HepG2 (cell line): ENCODE measurements around the gene AGTPBP1. TPM values are rescaled to one million over a fixed set of nuclear protein-coding genes. Genes with fewer than 3 reads are reported as not detected.
"Not testable (repeated sequence)": the region's sequence is repeated elsewhere in the genome, so short reads cannot be mapped to it uniquely, and the experiment has no call there.

Source experiments
- ATAC-seq: fragments of 200-7000 bp; cut with Tn5 transposase; 3 replicates; pipeline ENCODE4 v1.9.1; 2020; ENCODE audit warnings: mild to moderate bottlenecking, moderate library complexity
- BruUV-seq: library from RNA; stranded (reverse); fragments of 400-500 nt; replicated peaks from 2 replicates; lab custom pipeline; 2021; lab: Mats Ljungman, UMichigan
- CTCF ChIA-PET: fragments of 300-600 bp; formaldehyde crosslinking; extraction: SDS; loops from one replicate; lab custom pipeline; 2021; ENCODE audit warnings: low total read pairs, inconsistent platforms, low intra/inter-chr PET ratio; lab: Yijun Ruan, JAX
- POLR2A ChIA-PET: fragments of 350-600 bp; sonication (Branson Sonifier 250); formaldehyde crosslinking; loops from one replicate; lab custom pipeline; 2020; ENCODE audit warnings: antibody characterized with exemption, inconsistent platforms; lab: Yijun Ruan, JAX
- DNase-seq: peaks from one replicate; pipeline ENCODE4 v3.0.0-alpha.2; 2015; ENCODE audit warnings: low spot score
- FAIRE-seq: peaks from 3 replicates; lab custom pipeline; 2011; peaks lifted over from hg19 to GRCh38; lab: Jason Lieb, UNC
- H2AFZ ChIP-seq: one replicate; pipeline ENCODE4 v1.6.1; 2011; ENCODE audit warnings: low read length, inconsistent platforms
- H3K27ac ChIP-seq: fragments of 300-600 bp; 3 replicates; pipeline ENCODE4 v1.8.0; 2011; ENCODE audit warnings: mixed run types, mild to moderate bottlenecking, mixed read lengths, low read length, inconsistent platforms; ENCODE audit not compliant: insufficient read depth; ENCODE audit errors: extremely low read length
- H3K27me3 ChIP-seq, 2 experiments: fragments of 200-600 bp in 1 of 2; 2 replicates in 1 of 2; 3 replicates in 1 of 2; pipeline versions ENCODE4 v1.6.0 to v1.8.0; 2011; ENCODE audit warnings: low read length in 2 of 2, mild to moderate bottlenecking in 2 of 2, moderate library complexity in 2 of 2, inconsistent platforms in 1 of 2; ENCODE audit not compliant: insufficient read depth in 2 of 2, control insufficient read depth in 1 of 2
- H3K36me3 ChIP-seq, 2 experiments: fragments of 200-600 bp in 1 of 2; replicated peaks in 1 of 2; 2 replicates in 1 of 2; 3 replicates in 1 of 2; pipeline versions ENCODE4 v1.5.1 to v1.8.0; 2011; ENCODE audit warnings: low read length in 2 of 2, inconsistent platforms in 1 of 2; ENCODE audit not compliant: insufficient read depth in 2 of 2, control insufficient read depth in 1 of 2
- H3K4me1 ChIP-seq: 2 replicates; pipeline ENCODE4 v1.5.1; 2012; ENCODE audit warnings: low read length, inconsistent platforms; ENCODE audit not compliant: insufficient read depth
- H3K4me2 ChIP-seq: 2 replicates; pipeline ENCODE4 v1.6.0; 2011; ENCODE audit warnings: low read depth, low read length, inconsistent platforms
- H3K4me3 ChIP-seq, 3 experiments: fragments of 200-600 bp in 1 of 3; sonication (generic), shearing (Covaris generic) in 1 of 3; replicated peaks in 1 of 3; 2 replicates each; pipeline ENCODE4 v1.5.1; 2011 to 2016; ENCODE audit warnings: low read length in 3 of 3, inconsistent platforms in 2 of 3, low read depth in 2 of 3, mild to moderate bottlenecking in 2 of 3, control low read depth in 1 of 3, mixed read lengths in 1 of 3; ENCODE audit not compliant: insufficient read depth in 1 of 3
- H3K79me2 ChIP-seq: one replicate; pipeline ENCODE4 v1.6.1; 2011; ENCODE audit warnings: low read length, inconsistent platforms; ENCODE audit not compliant: insufficient read depth
- H3K9ac ChIP-seq: 2 replicates; pipeline ENCODE4 v1.6.0; 2011; ENCODE audit warnings: mild to moderate bottlenecking, low read depth, low read length, inconsistent platforms; ENCODE audit not compliant: insufficient read depth
- H3K9me3 ChIP-seq: 2 replicates; pipeline ENCODE4 v1.5.1; 2012; ENCODE audit warnings: mild to moderate bottlenecking, low read length
- H4K20me1 ChIP-seq: 2 replicates; pipeline ENCODE4 v1.6.0; 2011; ENCODE audit warnings: inconsistent platforms, mild to moderate bottlenecking, low read length, moderate library complexity; ENCODE audit not compliant: insufficient read depth
- GABPA ChIP-seq, 2 experiments: IDR thresholded peaks; 2 replicates each; pipeline ENCODE4 v1.6.1; 2011 to 2016; ENCODE audit warnings: low read depth in 2 of 2, low read length in 1 of 2, missing biosample characterization in 1 of 2, missing genetic modification characterization in 1 of 2
- GPN1 ChIP-seq: sonication (generic); formaldehyde crosslinking; IDR thresholded peaks from 2 replicates; pipeline ENCODE4 v1.5.1; 2020; ENCODE audit warnings: missing genetic modification reagents, borderline replicate concordance
- GRHL1 ChIP-seq: sonication (generic); formaldehyde crosslinking; conservative IDR thresholded peaks from 2 replicates; pipeline ENCODE4 v1.8.0; 2022; ENCODE audit warnings: missing genetic modification reagents
- IKZF4 ChIP-seq: sonication (generic); formaldehyde crosslinking; IDR thresholded peaks from 2 replicates; pipeline ENCODE4 v1.5.1; 2020; ENCODE audit warnings: borderline replicate concordance, mild to moderate bottlenecking, low read depth, missing genetic modification reagents; ENCODE audit errors: not compliant biosample characterization
- MYC ChIP-seq: sonication (generic); formaldehyde crosslinking; IDR thresholded peaks from 2 replicates; pipeline ENCODE4 v1.9.0; 2021; ENCODE audit warnings: missing genetic modification reagents, borderline replicate concordance
- RFX3 ChIP-seq: IDR thresholded peaks from 2 replicates; pipeline ENCODE4 v1.6.1; 2016; ENCODE audit warnings: missing biosample characterization, missing genetic modification reagents
- RXRB ChIP-seq: IDR thresholded peaks from 2 replicates; pipeline ENCODE4 v1.6.1; 2016; ENCODE audit warnings: borderline replicate concordance, missing genetic modification reagents, missing compliant biosample characterization
- ZNF205 ChIP-seq: IDR thresholded peaks from 2 replicates; pipeline ENCODE4 v1.6.1; 2018; ENCODE audit warnings: missing biosample characterization, missing genetic modification reagents
- WGBS: methylation state at CpG from one replicate; pipeline ENCODE4 v1.1.6; 2017; ENCODE audit warnings: low lambda C conversion rate; 5-methylcytosine and 5-hydroxymethylcytosine counted together
- in situ Hi-C: cut with HindIII; loops from 2 replicates; pipeline ENCODE4 v1.10.0; 2017; ENCODE audit warnings: low pct_unique_long_range_greater_than_20kb; ENCODE audit not compliant: extremely low pct_ligation_motif_present
- intact Hi-C: fragments of 100-400 bp; cut with micrococcal nuclease; formaldehyde crosslinking; loops from one replicate; pipeline ENCODE4 v1.10.0; 2022; ENCODE audit not compliant: unreplicated experiment
- polyA plus RNA-seq, 8 experiments: library from polyadenylated mRNA; depleted of rRNA in 3 of 8; stranded (reverse) in 7 of 8; unstranded in 1 of 8; fragments of >200 nt; fragmentation: Illumina TruSeq in 4 of 8; extraction: Trizol in 4 of 8; gene quantifications; 2 replicates each; pipeline versions ENCODE4 v1.2.1 to v1.2.3, GENCODE V29; 2011 to 2016; ENCODE audit warnings: low read depth in 4 of 8, missing spikeins in 1 of 8, mixed read lengths in 1 of 8; ENCODE audit not compliant: insufficient read depth in 1 of 8
- total RNA-seq, 5 experiments: library from RNA; depleted of rRNA; stranded (reverse); fragments of >200 nt; fragmentation: Illumina TruSeq; extraction: Trizol; gene quantifications; 2 replicates each; pipeline ENCODE4 v1.2.3, GENCODE V29; 2016; ENCODE audit warnings: low read depth in 1 of 5

The AGTPBP1 gene
- total and polyA plus RNA-seq, 2 of the 13 experiments (the other 11 are each of a cell fraction or from before 2014, with no cell fraction given), result 9.7 to 22.3 TPM

DNA sequence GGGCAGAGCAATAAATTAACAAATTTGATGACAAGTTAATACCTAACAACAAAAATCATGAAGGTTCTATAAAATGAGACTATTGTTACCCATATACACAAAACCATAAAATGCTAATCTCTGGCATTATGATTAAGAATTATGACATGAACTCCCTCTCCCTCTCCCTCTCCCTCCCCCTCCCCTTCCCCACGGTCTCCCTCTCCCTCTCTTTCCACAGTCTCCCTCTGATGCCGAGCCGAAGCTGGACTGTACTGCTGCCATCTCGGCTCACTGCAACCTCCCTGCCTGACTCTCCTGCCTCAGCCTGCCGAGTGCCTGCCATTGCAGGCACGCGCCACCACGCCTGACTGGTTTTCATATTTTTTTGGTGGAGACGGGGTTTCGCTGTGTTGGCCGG is 168.8 kb downstream of the AGTPBP1 start:
- intact Hi-C loops, H4K20me1 ChIP-seq, DNase-seq, H3K79me2 ChIP-seq, H3K9me3 ChIP-seq, H3K4me2 ChIP-seq, H3K36me3 ChIP-seq, in situ Hi-C loops, H3K4me1 ChIP-seq, H3K27ac ChIP-seq, ATAC-seq, BruUV-seq, H3K27me3 ChIP-seq, FAIRE-seq, H3K9ac ChIP-seq, POLR2A ChIA-PET, H2AFZ ChIP-seq, CTCF ChIA-PET, H3K4me3 ChIP-seq: not testable (repeated sequence)
- WGBS, result 100% methylated on average over 11 of the region's 11 CpGs

DNA sequence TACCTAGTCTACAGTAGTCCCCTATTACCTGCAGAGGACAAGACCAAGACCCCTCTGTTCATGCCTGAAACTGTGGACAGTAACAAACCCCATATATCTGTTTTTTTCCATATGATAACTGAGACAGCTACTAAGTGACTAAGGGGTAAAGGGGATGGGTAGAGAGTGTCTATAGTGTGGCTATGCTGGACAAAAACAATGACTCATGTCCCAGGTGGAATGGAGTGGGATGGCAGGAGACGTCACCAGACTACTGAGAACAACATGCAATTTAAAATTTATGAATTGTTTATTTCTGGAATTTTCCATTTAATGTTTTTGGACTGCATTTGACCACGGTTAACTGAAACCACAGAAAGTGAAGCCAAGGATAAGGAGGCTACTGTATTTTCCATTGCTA is 171.8 kb downstream of the AGTPBP1 start:
- no peak overlapping the region for H3K9ac ChIP-seq
- intact Hi-C loops, result no loop called here
- TF ChIP-seq RFX3 (CRISPR knock-in tag), result no peak
- no peak for TF ChIP-seq IKZF4
- no peak for TF ChIP-seq ZNF205 (CRISPR knock-in tag)
- TF ChIP-seq RXRB (CRISPR knock-in tag), result no peak
- TF ChIP-seq MYC, result no peak
- TF ChIP-seq GPN1 (CRISPR knock-in tag), result no peak
- no peak for TF ChIP-seq GABPA (IDR thresholded peaks at IDR 0.05; ENCODE audit: low read depth, low read length)
- TF ChIP-seq GABPA (CRISPR knock-in tag; IDR thresholded peaks at IDR 0.05; ENCODE audit: low read depth), result no peak
- TF ChIP-seq GRHL1 (CRISPR knock-in tag), result no peak
- no peak overlapping the region for H2AFZ ChIP-seq
- no peak overlapping the region for H3K4me2 ChIP-seq
- no peaks in the 10 kb centered on the region for H3K36me3 ChIP-seq
- in situ Hi-C loops, result no loop called here
- POLR2A ChIA-PET, result no interaction called here
- H3K27ac ChIP-seq, result no peak overlapping the region
- no peaks in the 10 kb centered on the region for H3K9me3 ChIP-seq
- DNase-seq (no peak), ATAC-seq (no peak), FAIRE-seq (no peak)
- H3K4me3 ChIP-seq, result no peak overlapping the region
- CTCF ChIA-PET, result no interaction called here
- no peaks in the 10 kb centered on the region for H3K27me3 ChIP-seq
- no TSS peak for BruUV-seq
- H3K79me2 ChIP-seq, result no peaks in the 10 kb centered on the region
- H4K20me1 ChIP-seq, result no peaks in the 10 kb centered on the region
- no peaks in the 10 kb centered on the region for H3K4me1 ChIP-seq
- WGBS, result 94% methylated on average over 2 of the region's 2 CpGs
